K562 (cell line): Measurements from ENCODE around the gene UNC5B. TPM values are rescaled to one million over a fixed set of nuclear protein-coding genes. Genes with fewer than 3 reads are reported as not detected.

ENCODE experiments used
- ATAC-seq: fragments of 200-7000 bp; cut with Tn5 transposase; 3 replicates; pipeline ENCODE4 v1.9.1; 2020; ENCODE audit warnings: moderate library complexity
- BruUV-seq: library from RNA; stranded (reverse); fragments of 400-500 nt; replicated peaks from 2 replicates; lab custom pipeline; 2021; lab: Mats Ljungman, UMichigan
- CTCF ChIA-PET: fragments of 300-600 bp; formaldehyde crosslinking; extraction: SDS; loops from one replicate; lab custom pipeline; 2021; ENCODE audit warnings: low intra/inter-chr PET ratio; lab: Yijun Ruan, JAX
- POLR2A ChIA-PET: fragments of 300-600, 350-650 bp; sonication (Branson Sonifier 250); formaldehyde crosslinking; extraction: SDS; loops from one replicate; lab custom pipeline; 2021; ENCODE audit warnings: antibody characterized with exemption, inconsistent platforms; lab: Yijun Ruan, JAX
- DNase-seq, 4 experiments: peaks; one replicate each; pipeline versions ENCODE4 v3.0.0 to v3.0.0-alpha.2; 2011 to 2018; ENCODE audit warnings: low spot score in 3 of 4, mixed read lengths in 3 of 4; ENCODE audit errors: extremely low read depth in 1 of 4
- FAIRE-seq: peaks from 2 replicates; lab custom pipeline; 2011; peaks lifted over from hg19 to GRCh38; lab: Jason Lieb, UNC
- H2AFZ ChIP-seq: 2 replicates; pipeline ENCODE4 v1.6.0; 2011; ENCODE audit warnings: low read depth, low read length, control low read depth, inconsistent platforms
- H3K27ac ChIP-seq: fragments of 200-600 bp; 3 replicates; pipeline ENCODE4 v1.8.0; 2011; ENCODE audit warnings: low read depth, mild to moderate bottlenecking, control low read depth, inconsistent platforms, low read length, moderate library complexity, mixed read lengths; ENCODE audit errors: extremely low read depth
- H3K27me3 ChIP-seq, 2 experiments: fragments of 300-600 bp in 1 of 2; 2 replicates in 1 of 2; 3 replicates in 1 of 2; pipeline versions ENCODE4 v1.6.0 to v1.8.0; 2011; ENCODE audit warnings: inconsistent platforms in 2 of 2, low read length in 2 of 2, mild to moderate bottlenecking in 1 of 2, mixed read lengths in 1 of 2, moderate library complexity in 1 of 2; ENCODE audit not compliant: control insufficient read depth in 2 of 2, insufficient read depth in 2 of 2
- H3K36me3 ChIP-seq: fragments of 300-600 bp; 3 replicates; pipeline ENCODE4 v1.8.0; 2011; ENCODE audit warnings: mild to moderate bottlenecking, low read length, inconsistent platforms; ENCODE audit not compliant: control insufficient read depth, insufficient read depth
- H3K4me1 ChIP-seq, 2 experiments: fragments of 200-600 bp in 1 of 2; replicated peaks in 1 of 2; 2 replicates in 1 of 2; 3 replicates in 1 of 2; pipeline versions ENCODE4 v1.5.1 to v1.8.0; 2011; ENCODE audit warnings: inconsistent platforms in 2 of 2, low read length in 2 of 2, mild to moderate bottlenecking in 1 of 2, mixed read lengths in 1 of 2, moderate library complexity in 1 of 2; ENCODE audit not compliant: control insufficient read depth in 2 of 2, insufficient read depth in 2 of 2
- H3K4me2 ChIP-seq: 2 replicates; pipeline ENCODE4 v1.6.1; 2011; ENCODE audit warnings: low read length, control low read depth, inconsistent platforms, mixed read lengths; ENCODE audit not compliant: insufficient read depth
- H3K4me3 ChIP-seq: fragments of 200-600 bp; sonication (generic), shearing (Covaris generic); 2 replicates; pipeline ENCODE4 v1.5.1; 2016; ENCODE audit warnings: control low read depth, inconsistent platforms
- H3K79me2 ChIP-seq: fragments of 200-600 bp; 3 replicates; pipeline ENCODE4 v1.8.0; 2011; ENCODE audit warnings: low read length, inconsistent platforms; ENCODE audit not compliant: control insufficient read depth, insufficient read depth
- H3K9ac ChIP-seq, 2 experiments: 2 replicates each; pipeline versions ENCODE4 v1.6.0 to v1.6.1; 2011; ENCODE audit warnings: low read depth in 2 of 2, low read length in 2 of 2, control low read depth in 1 of 2, inconsistent platforms in 1 of 2, mild to moderate bottlenecking in 1 of 2, mixed read lengths in 1 of 2; ENCODE audit not compliant: insufficient read depth in 1 of 2
- H3K9me1 ChIP-seq: one replicate; pipeline ENCODE4 v1.6.0; 2011; ENCODE audit warnings: inconsistent platforms, mild to moderate bottlenecking, low read length, moderate library complexity; ENCODE audit not compliant: control insufficient read depth, insufficient read depth
- H3K9me3 ChIP-seq: replicated peaks from 2 replicates; pipeline ENCODE4 v1.5.1; 2011; ENCODE audit warnings: low read depth, low read length, inconsistent platforms; ENCODE audit not compliant: control insufficient read depth, insufficient read depth
- H4K20me1 ChIP-seq: replicated peaks from 2 replicates; pipeline ENCODE4 v1.6.1; 2011; ENCODE audit warnings: low read length, inconsistent platforms, mixed read lengths; ENCODE audit not compliant: control insufficient read depth, insufficient read depth
- BHLHE40 ChIP-seq: IDR thresholded peaks from 2 replicates; pipeline ENCODE4 v1.6.1; 2011; ENCODE audit warnings: low read length, improper control_type of control experiment
- CEBPB ChIP-seq: fragments of 450-650 bp; IDR thresholded peaks from 2 replicates; pipeline ENCODE4 v1.6.1; 2016; ENCODE audit warnings: missing genetic modification characterization, missing compliant biosample characterization
- HDAC8 ChIP-seq: fragments of 450-650 bp; IDR thresholded peaks from 2 replicates; pipeline ENCODE4 v1.6.1; 2016; ENCODE audit warnings: mild to moderate bottlenecking, missing genetic modification characterization, moderate library complexity, missing compliant biosample characterization
- KDM5B ChIP-seq: fragments of 200-600 bp; sonication (generic); IDR thresholded peaks from 2 replicates; pipeline ENCODE4 v1.6.1; 2012; ENCODE audit warnings: low read depth, mild to moderate bottlenecking, moderate library complexity, low read length, control low read depth, inconsistent platforms; ENCODE audit not compliant: insufficient replicate concordance
- L3MBTL2 ChIP-seq: fragments of 450-650 bp; IDR thresholded peaks from 2 replicates; pipeline ENCODE4 v1.6.1; 2016; ENCODE audit warnings: mild to moderate bottlenecking, moderate library complexity
- MAFK ChIP-seq: IDR thresholded peaks from 2 replicates; pipeline ENCODE4 v1.6.1; 2011; ENCODE audit warnings: low read length, improper control_type of control experiment
- PCBP2 ChIP-seq: fragments of 200-400 bp; formaldehyde crosslinking; IDR thresholded peaks from 2 replicates; pipeline ENCODE4 v1.6.1; 2018; ENCODE audit warnings: low read length, low read depth, mild to moderate bottlenecking, moderate library complexity; ENCODE audit not compliant: poor library complexity, severe bottlenecking
- RAD21 ChIP-seq, 2 experiments: fragments of 250-450 bp in 1 of 2; fragments of 450-650 bp in 1 of 2; sonication (Bioruptor Pico) in 1 of 2; formaldehyde crosslinking in 1 of 2; IDR thresholded peaks in 1 of 2; conservative IDR thresholded peaks in 1 of 2; 2 replicates each; pipeline versions ENCODE4 v1.4.0 to v1.8.0; 2020 to 2022; ENCODE audit warnings: mild to moderate bottlenecking in 2 of 2, moderate library complexity in 1 of 2
- SOX6 ChIP-seq: fragments of 450-650 bp; IDR thresholded peaks from 2 replicates; pipeline ENCODE4 v1.6.1; 2014; ENCODE audit warnings: mild to moderate bottlenecking
- ZNF12 ChIP-seq: sonication (generic); formaldehyde crosslinking; IDR thresholded peaks from 2 replicates; pipeline ENCODE4 v1.4.0; 2020; ENCODE audit warnings: mild to moderate bottlenecking, missing genetic modification reagents
- ZNF239 ChIP-seq: fragments of 250-450 bp; sonication (Bioruptor Pico); IDR thresholded peaks from 2 replicates; pipeline ENCODE4 v1.4.0; 2020; ENCODE audit warnings: mild to moderate bottlenecking
- ZNF561 ChIP-seq: fragments of 450-650 bp; formaldehyde crosslinking; conservative IDR thresholded peaks from 2 replicates; pipeline ENCODE4 v1.4.0; 2020; ENCODE audit warnings: mild to moderate bottlenecking, moderate library complexity
- WGBS: fragments of 100-300 bp; shearing (Covaris generic); methylation state at CpG from one replicate; pipeline ENCODE4 v1.1.6; 2016; ENCODE audit warnings: low coverage, mixed read lengths; ENCODE audit not compliant: insufficient coverage; ENCODE audit errors: missing lambda C conversion rate; 5-methylcytosine and 5-hydroxymethylcytosine counted together
- in situ Hi-C: fragments of 300-500 bp; cut with MboI; formaldehyde crosslinking; loops from 4 replicates; pipeline ENCODE4 v1.15.0; 2018; ENCODE audit warnings: inconsistent platforms, mixed read lengths
- intact Hi-C: fragments of 100-400 bp; cut with micrococcal nuclease; formaldehyde crosslinking; loops from 2 replicates; pipeline ENCODE4 v1.14.2; 2022
- polyA plus RNA-seq, 8 experiments: library from polyadenylated mRNA; depleted of rRNA in 4 of 8; stranded (reverse) in 5 of 8; unstranded in 3 of 8; fragments of >200 nt; fragmentation: Nextera tagmentation in 2 of 8; fragmentation: Illumina TruSeq in 1 of 8; extraction: Ambion mirVana in 2 of 8; extraction: Trizol in 1 of 8; gene quantifications; 2 replicates each; pipeline versions ENCODE4 v1.2.1 to v1.2.3, GENCODE V29; 2011 to 2014; ENCODE audit warnings: inconsistent platforms in 1 of 8, missing spikeins in 1 of 8
- total RNA-seq, 7 experiments: library from RNA; depleted of rRNA in 6 of 7; stranded (reverse); fragments of >200 nt in 6 of 7; fragmentation: Illumina TruSeq in 2 of 7; extraction: Trizol in 2 of 7; gene quantifications; 2 replicates each; pipeline versions ENCODE4 v1.2.1 to v1.2.3, GENCODE V29; 2011 to 2021; ENCODE audit warnings: low replicate concordance in 1 of 7
- TF ChIP-seq, protein P1 (sequence below): sonication (generic); formaldehyde crosslinking; IDR thresholded peaks from 2 replicates; pipeline ENCODE4 v1.9.0; 2022; ENCODE audit warnings: mild to moderate bottlenecking, missing genetic modification reagents

UNC5B gene
- total and polyA plus RNA-seq, 9 of the 15 experiments (the other 6 are each of a cell fraction or from before 2014, with no cell fraction given): 0.10 to 8.4 (median 2.1) TPM

GRCh38 chr10:71302874-71303568 is 90.7 kb downstream of the UNC5B start (continued):
- peak in 1 of 2 experiments; percentile 62; a peak in 3 of 4 replicates for TF ChIP-seq RAD21 (CRISPR knock-in tag; conservative IDR thresholded peaks at IDR 0.05 in 1 of 2, IDR thresholded peaks at IDR 0.05 in 1 of 2)
- TF ChIP-seq L3MBTL2: no peak
- no peak for TF ChIP-seq SOX6
- TF ChIP-seq BHLHE40: peak; percentile 92
- TF ChIP-seq, all 486 proteins: peak for 8

DNA sequence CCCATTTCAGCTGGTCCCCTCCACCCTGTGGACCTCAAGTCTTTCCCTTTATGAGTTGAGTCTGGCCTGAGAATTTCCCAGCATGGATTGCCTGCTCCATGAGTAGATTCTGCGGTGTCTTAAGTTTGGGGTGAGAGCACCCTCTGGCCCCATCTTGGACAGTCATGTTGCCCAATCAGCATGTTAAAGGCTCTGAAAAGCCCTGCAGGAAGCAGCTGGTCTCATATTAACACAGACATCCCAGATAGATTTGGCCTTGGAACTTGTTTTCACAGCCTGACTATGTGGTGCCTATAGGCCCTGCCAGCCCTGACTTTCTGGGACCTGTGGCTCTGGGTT is 91.2 kb downstream of the UNC5B start:
- WGBS: 45% methylated on average over 1 of the region's 1 CpG
- intact Hi-C loops: no loop called here
- FAIRE-seq: peak; percentile 6

More for the DNA sequence above, 91.2 kb downstream of the UNC5B start:
- ChIA-PET POLR2A (interaction anchor here (0.6 to 0.7 kb wide), 3 partner anchors 118 to 512 kb away, joined by 3 to 4 read pairs (median 3); no protein-coding TSS in a partner anchor), CTCF (interaction anchor here (1.0 to 1.4 kb wide), 3 partner anchors 80 to 592 kb away, joined by 3 to 4 read pairs (median 3); no protein-coding TSS in a partner anchor)
- Histone ChIP-seq H3K9ac (no peak overlapping the region), H3K9me3 (no peaks in the 10 kb centered on the region), H3K4me2 (no peak overlapping the region), H3K4me1 (peaks cover 0 to 9% of the 10 kb centered on the region in 2 experiments; a peak in 1 of 5 replicates), H3K27ac (no peak overlapping the region), H3K4me3 (no peak overlapping the region), H3K79me2 (no peaks in the 10 kb centered on the region), H3K9me1 (no peaks in the 10 kb centered on the region), H4K20me1 (peaks cover 6% of the 10 kb centered on the region; the same call in 1 of the 2 replicates), H2AFZ (no peak overlapping the region), H3K27me3 (peaks cover 7 to 58% of the 10 kb centered on the region in 2 experiments; a peak in 4 of 5 replicates), H3K36me3 (no peaks in the 10 kb centered on the region)
- no peak for DNase-seq
- no TSS peak for BruUV-seq
- TF ChIP-seq MAFK: no peak
- TF ChIP-seq CEBPB: peak; percentile 63
- no peak for TF ChIP-seq ZNF561 (CRISPR knock-in tag)
- TF ChIP-seq KDM5B: no peak
- TF ChIP-seq, protein P1, sequence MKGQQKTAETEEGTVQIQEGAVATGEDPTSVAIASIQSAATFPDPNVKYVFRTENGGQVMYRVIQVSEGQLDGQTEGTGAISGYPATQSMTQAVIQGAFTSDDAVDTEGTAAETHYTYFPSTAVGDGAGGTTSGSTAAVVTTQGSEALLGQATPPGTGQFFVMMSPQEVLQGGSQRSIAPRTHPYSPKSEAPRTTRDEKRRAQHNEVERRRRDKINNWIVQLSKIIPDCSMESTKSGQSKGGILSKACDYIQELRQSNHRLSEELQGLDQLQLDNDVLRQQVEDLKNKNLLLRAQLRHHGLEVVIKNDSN: 0 out of 2 replicates have a peak, but pooled peaks have one; percentile 20
- TF ChIP-seq ZNF12 (CRISPR knock-in tag): 0 out of 2 replicates have a peak, but pooled peaks have one; percentile 43
- TF ChIP-seq HDAC8 (tag): no peak
- peak; percentile 92 for TF ChIP-seq ZNF239 (CRISPR knock-in tag)
- no peak for TF ChIP-seq PCBP2
- in situ Hi-C loops: loop anchor here (25.0 kb wide), 1 partner anchor 1034 kb away; no protein-coding TSS in a partner anchor
- no peak for ATAC-seq
